WTC11 (cell line): Measurements from ENCODE around the gene ABLIM2.

Experiments
- KAT7 ChIP-seq: sonication (generic); formaldehyde crosslinking; IDR thresholded peaks from 2 replicates; pipeline ENCODE4 v1.8.1; 2023; ENCODE audit warnings: missing genetic modification reagents, mild to moderate bottlenecking, borderline replicate concordance
- TF ChIP-seq, protein P1 (sequence below): fragments of 200-600 bp; IDR thresholded peaks from 2 replicates; pipeline ENCODE4 v1.8.0; 2022; ENCODE audit warnings: antibody characterized with exemption
- TF ChIP-seq, protein P2 (sequence below): sonication (generic); formaldehyde crosslinking; IDR thresholded peaks from 2 replicates; pipeline ENCODE4 v1.8.0; 2022; ENCODE audit warnings: mild to moderate bottlenecking, missing genetic modification reagents
- TF ChIP-seq, protein P3 (sequence below): sonication (generic); formaldehyde crosslinking; IDR thresholded peaks from 2 replicates; pipeline ENCODE4 v1.8.0; 2022; ENCODE audit warnings: mild to moderate bottlenecking, missing genetic modification reagents

DNA sequence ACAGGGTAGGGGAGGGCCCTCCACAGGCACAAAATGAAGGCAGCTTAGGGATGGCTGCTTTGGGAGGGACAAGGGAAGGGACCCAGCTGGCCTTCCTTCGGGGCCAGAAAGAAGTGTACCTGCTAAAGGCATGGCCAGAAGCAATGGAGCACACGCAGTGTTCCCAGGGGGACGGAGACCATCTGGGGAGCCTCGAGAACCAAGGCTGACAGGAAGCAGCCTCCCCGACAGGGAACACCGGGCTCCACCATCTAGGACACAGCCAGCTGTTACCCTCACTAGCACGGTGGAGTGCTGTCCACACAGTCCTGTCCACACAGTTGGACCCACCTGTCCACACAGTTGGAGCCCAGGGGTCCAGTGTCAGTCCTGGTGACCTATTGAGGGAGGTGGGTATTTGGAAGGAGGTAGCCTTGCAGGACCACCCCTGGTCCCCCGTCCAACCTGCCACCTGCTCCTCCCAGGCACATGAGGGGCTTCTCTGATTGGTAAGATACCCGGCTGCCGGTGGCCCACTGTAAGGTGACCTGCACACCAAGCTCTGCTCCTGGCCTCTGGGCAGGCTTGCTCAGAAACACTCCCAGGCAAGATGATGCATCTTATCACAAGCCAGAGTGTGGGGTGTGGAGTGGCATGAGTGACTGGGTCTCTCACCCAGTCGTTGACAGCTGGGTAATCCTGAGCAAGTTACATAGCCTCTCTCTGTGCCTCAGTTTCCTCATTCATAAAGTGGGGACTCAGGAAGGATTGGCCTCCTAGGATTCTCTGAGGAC lies 198.4 kb downstream of the ABLIM2 start:
- TF ChIP-seq KAT7 (CRISPR knock-in tag) = no peak
- TF ChIP-seq, protein P1, sequence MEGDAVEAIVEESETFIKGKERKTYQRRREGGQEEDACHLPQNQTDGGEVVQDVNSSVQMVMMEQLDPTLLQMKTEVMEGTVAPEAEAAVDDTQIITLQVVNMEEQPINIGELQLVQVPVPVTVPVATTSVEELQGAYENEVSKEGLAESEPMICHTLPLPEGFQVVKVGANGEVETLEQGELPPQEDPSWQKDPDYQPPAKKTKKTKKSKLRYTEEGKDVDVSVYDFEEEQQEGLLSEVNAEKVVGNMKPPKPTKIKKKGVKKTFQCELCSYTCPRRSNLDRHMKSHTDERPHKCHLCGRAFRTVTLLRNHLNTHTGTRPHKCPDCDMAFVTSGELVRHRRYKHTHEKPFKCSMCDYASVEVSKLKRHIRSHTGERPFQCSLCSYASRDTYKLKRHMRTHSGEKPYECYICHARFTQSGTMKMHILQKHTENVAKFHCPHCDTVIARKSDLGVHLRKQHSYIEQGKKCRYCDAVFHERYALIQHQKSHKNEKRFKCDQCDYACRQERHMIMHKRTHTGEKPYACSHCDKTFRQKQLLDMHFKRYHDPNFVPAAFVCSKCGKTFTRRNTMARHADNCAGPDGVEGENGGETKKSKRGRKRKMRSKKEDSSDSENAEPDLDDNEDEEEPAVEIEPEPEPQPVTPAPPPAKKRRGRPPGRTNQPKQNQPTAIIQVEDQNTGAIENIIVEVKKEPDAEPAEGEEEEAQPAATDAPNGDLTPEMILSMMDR = no peak
- TF ChIP-seq, protein P2, sequence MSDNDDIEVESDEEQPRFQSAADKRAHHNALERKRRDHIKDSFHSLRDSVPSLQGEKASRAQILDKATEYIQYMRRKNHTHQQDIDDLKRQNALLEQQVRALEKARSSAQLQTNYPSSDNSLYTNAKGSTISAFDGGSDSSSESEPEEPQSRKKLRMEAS (CRISPR knock-in tag) = no peak
- TF ChIP-seq, protein P3, sequence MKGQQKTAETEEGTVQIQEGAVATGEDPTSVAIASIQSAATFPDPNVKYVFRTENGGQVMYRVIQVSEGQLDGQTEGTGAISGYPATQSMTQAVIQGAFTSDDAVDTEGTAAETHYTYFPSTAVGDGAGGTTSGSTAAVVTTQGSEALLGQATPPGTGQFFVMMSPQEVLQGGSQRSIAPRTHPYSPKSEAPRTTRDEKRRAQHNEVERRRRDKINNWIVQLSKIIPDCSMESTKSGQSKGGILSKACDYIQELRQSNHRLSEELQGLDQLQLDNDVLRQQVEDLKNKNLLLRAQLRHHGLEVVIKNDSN (CRISPR knock-in tag) = no peak
